ENCODE results near the gene PIGP. TPM values are rescaled to one million over a fixed set of nuclear protein-coding genes. Genes with fewer than 3 reads are reported as not detected.
"Not testable (repeated sequence)": the region's sequence is repeated elsewhere in the genome, so short reads cannot be mapped to it uniquely, and the experiment has no call there.

Gene PIGP
- 10 to 100 TPM; 15.2 to 20.2 (median 19.7) TPM for total RNA-seq
- long read RNA-seq, donor 1, full-length matches to known transcripts = 12 of 12 reads
- long read RNA-seq, donor 1, partial matches to known transcripts = 0 of 12 reads
- long read RNA-seq, donor 1, other reads (novel, unspliced or antisense) = 0 of 12 reads
- long read RNA-seq, donor 2, full-length matches to known transcripts = 8 of 10 reads
- long read RNA-seq, donor 2, partial matches to known transcripts = 0 of 10 reads
- long read RNA-seq, donor 2, other reads (novel, unspliced or antisense) = 2 of 10 reads

GRCh38 chr21:37072988-37073416 lies at the start of gene PIGP, which contains the start of gene TTC3:
Gene PIGP, minus strand, starts transcription at chr21:37073071. Its CDS starts 556 bp downstream, at chr21:37072515.
Gene TTC3, plus strand, starts transcription at chr21:37073254. Its CDS starts 14,004 bp downstream, at chr21:37087258.
- H3K9me3 ChIP-seq = no peaks in the 10 kb centered on the region
- H3K4me1 ChIP-seq (ENCODE audit: low read depth) = peaks cover 11% of the 10 kb centered on the region
- peak within 1 kb of the TSS; percentile 69 for H3K4me3 ChIP-seq
- ATAC-seq (peak; percentile 92), DNase-seq (peak; percentile 93 to 98 (median 95))
- TF ChIP-seq CTCF (IDR thresholded peaks at IDR 0.05) = no peak
- H3K36me3 ChIP-seq (ENCODE audit: low read depth) = no peaks in the 10 kb centered on the region
- intact Hi-C loops (cut with DNase I, micrococcal nuclease) = no loop called here

- ATAC-seq (no peak), DNase-seq (no peak)
- intact Hi-C loops (cut with DNase I, micrococcal nuclease) = no loop called here
- H3K36me3 ChIP-seq (ENCODE audit: low read depth) = no peaks in the 10 kb centered on the region
- no peak overlapping the region for H3K4me3 ChIP-seq
- no peaks in the 10 kb centered on the region for H3K9me3 ChIP-seq
- no peaks in the 10 kb centered on the region for H3K4me1 ChIP-seq (ENCODE audit: low read depth)
- no peak for TF ChIP-seq CTCF (IDR thresholded peaks at IDR 0.05)
Observed at GRCh38 chr21:37119421-37120218, 46.7 kb upstream of the PIGP start.

- DNase-seq = no peak
- H3K9me3 ChIP-seq = no peaks in the 10 kb centered on the region
- TF ChIP-seq CTCF (IDR thresholded peaks at IDR 0.05) = no peak
- no peak overlapping the region for H3K4me3 ChIP-seq
- no peaks in the 10 kb centered on the region for H3K4me1 ChIP-seq (ENCODE audit: low read depth)
- intact Hi-C loops (cut with DNase I, micrococcal nuclease) = no loop called here
- no peaks in the 10 kb centered on the region for H3K36me3 ChIP-seq (ENCODE audit: low read depth)
- no peak for ATAC-seq
Observed at GRCh38 chr21:37118187-37118826, 45.4 kb upstream of the PIGP start.

GRCh38 chr21:37117204-37117603 lies 44.3 kb upstream of the PIGP start:
- DNase-seq = no peak
- no peaks in the 10 kb centered on the region for H3K36me3 ChIP-seq (ENCODE audit: low read depth)
- intact Hi-C loops (cut with DNase I, micrococcal nuclease) = no loop called here
- no peaks in the 10 kb centered on the region for H3K4me1 ChIP-seq (ENCODE audit: low read depth)
- no peak for TF ChIP-seq CTCF (IDR thresholded peaks at IDR 0.05)
- ATAC-seq = no peak
- H3K4me3 ChIP-seq = no peak overlapping the region
- no peaks in the 10 kb centered on the region for H3K9me3 ChIP-seq

GRCh38 chr21:37116459-37116858 lies 43.6 kb upstream of the PIGP start:
- intact Hi-C loops (cut with DNase I, micrococcal nuclease); H3K9me3 ChIP-seq; H3K4me3 ChIP-seq; H3K4me1 ChIP-seq (ENCODE audit: low read depth); H3K36me3 ChIP-seq (ENCODE audit: low read depth); ATAC-seq; DNase-seq: not testable (repeated sequence)

- DNase-seq; intact Hi-C loops (cut with DNase I, micrococcal nuclease); H3K36me3 ChIP-seq (ENCODE audit: low read depth); ATAC-seq; H3K9me3 ChIP-seq; H3K4me3 ChIP-seq; H3K4me1 ChIP-seq (ENCODE audit: low read depth): not testable (repeated sequence)
Observed at GRCh38 chr21:37114301-37114700, 41.4 kb upstream of the PIGP start.

- intact Hi-C loops (cut with DNase I, micrococcal nuclease); DNase-seq; H3K4me3 ChIP-seq; ATAC-seq; H3K4me1 ChIP-seq (ENCODE audit: low read depth); H3K36me3 ChIP-seq (ENCODE audit: low read depth); H3K9me3 ChIP-seq: not testable (repeated sequence)
Observed at GRCh38 chr21:37111029-37111428, 38.2 kb upstream of the PIGP start.

Measured in mucosa of descending colon (tissue), 3 donors.